BE2C (cell line): Measurements from ENCODE around the gene B3GALNT2.

ENCODE experiments used
- DNase-seq: peaks from one replicate; pipeline ENCODE4 v3.0.0-alpha.2; 2020
- H3K27me3 ChIP-seq: fragments of 250-450 bp; sonication (Bioruptor Pico); 2 replicates; pipeline ENCODE4 v1.5.1; 2020; ENCODE audit warnings: mild to moderate bottlenecking
- H3K36me3 ChIP-seq: fragments of 250-450 bp; sonication (Bioruptor Pico); 2 replicates; pipeline ENCODE4 v1.5.1; 2020; ENCODE audit warnings: mild to moderate bottlenecking
- H3K4me1 ChIP-seq: fragments of 250-450 bp; sonication (Bioruptor Pico); 2 replicates; pipeline ENCODE4 v1.5.1; 2020
- H3K4me3 ChIP-seq: 2 replicates; pipeline ENCODE4 v1.5.1; 2011; ENCODE audit warnings: low read depth, low read length
- H3K9me3 ChIP-seq: fragments of 250-450 bp; sonication (Bioruptor Pico); 2 replicates; pipeline ENCODE4 v1.5.1; 2020
- TF ChIP-seq, protein P1 (sequence below): IDR thresholded peaks from 2 replicates; pipeline ENCODE4 v1.5.1; 2012; ENCODE audit warnings: mild to moderate bottlenecking, low read depth, low read length

B3GALNT2 gene

DNA sequence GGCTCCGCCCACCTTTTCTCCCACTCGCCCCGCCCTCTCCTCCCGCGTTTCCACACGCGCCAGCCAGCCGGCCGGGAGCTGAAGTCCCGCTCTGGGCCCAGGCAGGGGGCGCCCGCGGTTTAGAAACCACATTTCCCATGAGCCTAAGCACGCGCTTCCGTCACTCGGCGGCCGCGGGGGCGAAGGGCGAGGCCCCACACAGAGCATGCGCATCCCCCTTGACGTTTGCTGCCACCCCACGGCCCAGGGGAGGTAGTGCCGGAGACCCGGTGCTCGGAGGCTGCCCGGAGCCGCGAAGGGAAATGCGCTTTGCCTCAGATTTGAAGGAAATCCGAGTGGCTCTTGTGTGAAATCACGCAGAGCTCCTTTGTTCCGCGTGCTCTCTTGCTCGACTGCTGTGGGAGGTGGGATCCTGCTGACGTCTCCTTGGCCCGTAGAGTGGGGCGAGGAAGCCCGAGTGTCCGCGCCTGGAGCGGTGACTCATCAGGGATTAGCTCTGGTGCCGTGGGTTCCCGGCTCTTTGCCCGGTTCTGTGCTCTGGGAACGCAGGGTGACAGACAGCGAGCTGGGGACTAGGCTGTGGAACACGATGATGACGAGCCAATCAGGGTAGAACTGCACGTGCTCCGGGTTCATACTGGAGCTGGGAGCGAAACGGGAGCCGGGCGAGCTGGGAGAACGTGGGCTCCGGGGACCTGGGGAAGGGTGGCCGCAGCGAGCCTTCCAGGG lies 406 bp upstream of the B3GALNT2 start:
- Histone ChIP-seq H3K36me3 (no peaks in the 10 kb centered on the region), H3K27me3 (no peaks in the 10 kb centered on the region), H3K9me3 (no peaks in the 10 kb centered on the region), H3K4me1 (no peaks in the 10 kb centered on the region), H3K4me3 (peak overlapping the region; percentile 65)
- TF ChIP-seq, protein P1, sequence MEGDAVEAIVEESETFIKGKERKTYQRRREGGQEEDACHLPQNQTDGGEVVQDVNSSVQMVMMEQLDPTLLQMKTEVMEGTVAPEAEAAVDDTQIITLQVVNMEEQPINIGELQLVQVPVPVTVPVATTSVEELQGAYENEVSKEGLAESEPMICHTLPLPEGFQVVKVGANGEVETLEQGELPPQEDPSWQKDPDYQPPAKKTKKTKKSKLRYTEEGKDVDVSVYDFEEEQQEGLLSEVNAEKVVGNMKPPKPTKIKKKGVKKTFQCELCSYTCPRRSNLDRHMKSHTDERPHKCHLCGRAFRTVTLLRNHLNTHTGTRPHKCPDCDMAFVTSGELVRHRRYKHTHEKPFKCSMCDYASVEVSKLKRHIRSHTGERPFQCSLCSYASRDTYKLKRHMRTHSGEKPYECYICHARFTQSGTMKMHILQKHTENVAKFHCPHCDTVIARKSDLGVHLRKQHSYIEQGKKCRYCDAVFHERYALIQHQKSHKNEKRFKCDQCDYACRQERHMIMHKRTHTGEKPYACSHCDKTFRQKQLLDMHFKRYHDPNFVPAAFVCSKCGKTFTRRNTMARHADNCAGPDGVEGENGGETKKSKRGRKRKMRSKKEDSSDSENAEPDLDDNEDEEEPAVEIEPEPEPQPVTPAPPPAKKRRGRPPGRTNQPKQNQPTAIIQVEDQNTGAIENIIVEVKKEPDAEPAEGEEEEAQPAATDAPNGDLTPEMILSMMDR: peak; percentile 73
- DNase-seq: peak; percentile 99

DNA sequence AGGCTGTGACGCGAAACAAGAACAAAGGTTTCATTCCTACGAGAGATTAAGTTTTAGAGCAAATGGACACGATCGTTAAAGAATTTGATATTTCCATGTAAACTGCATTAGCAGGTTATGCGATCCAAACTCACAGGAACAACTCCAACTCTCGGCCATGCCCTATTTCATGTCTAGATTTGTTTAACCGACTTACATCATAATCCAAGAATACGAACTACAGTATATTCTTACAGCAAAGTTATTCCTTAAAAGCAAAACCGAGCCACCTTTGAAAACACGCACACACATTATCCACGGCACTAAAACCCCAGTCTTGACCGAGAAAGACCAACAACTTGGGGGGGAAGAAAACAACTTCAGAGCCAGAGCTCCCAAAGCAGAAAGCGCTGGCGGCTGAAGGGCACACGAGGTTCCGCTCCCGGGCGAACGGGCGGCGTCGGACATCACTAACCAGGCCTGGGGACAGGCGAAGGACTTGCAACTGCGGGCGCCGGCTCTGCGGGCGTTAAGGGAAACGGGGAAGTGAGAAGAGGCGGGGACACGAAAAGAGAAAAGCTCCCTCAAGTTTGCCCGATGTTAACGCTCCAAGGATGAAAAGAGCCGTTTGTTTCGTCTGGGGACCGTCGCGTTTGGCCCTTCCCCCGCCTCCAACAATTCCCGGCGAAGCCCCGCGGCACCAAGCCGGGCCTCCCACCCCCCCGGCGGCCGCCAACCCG lies 690 bp downstream of the B3GALNT2 start:
- Histone ChIP-seq H3K4me1 (no peaks in the 10 kb centered on the region), H3K36me3 (no peaks in the 10 kb centered on the region), H3K4me3 (peak overlapping the region; percentile 65), H3K27me3 (no peaks in the 10 kb centered on the region), H3K9me3 (no peaks in the 10 kb centered on the region)
- DNase-seq: peak; percentile 61
- TF ChIP-seq, protein P1: no peak

DNA sequence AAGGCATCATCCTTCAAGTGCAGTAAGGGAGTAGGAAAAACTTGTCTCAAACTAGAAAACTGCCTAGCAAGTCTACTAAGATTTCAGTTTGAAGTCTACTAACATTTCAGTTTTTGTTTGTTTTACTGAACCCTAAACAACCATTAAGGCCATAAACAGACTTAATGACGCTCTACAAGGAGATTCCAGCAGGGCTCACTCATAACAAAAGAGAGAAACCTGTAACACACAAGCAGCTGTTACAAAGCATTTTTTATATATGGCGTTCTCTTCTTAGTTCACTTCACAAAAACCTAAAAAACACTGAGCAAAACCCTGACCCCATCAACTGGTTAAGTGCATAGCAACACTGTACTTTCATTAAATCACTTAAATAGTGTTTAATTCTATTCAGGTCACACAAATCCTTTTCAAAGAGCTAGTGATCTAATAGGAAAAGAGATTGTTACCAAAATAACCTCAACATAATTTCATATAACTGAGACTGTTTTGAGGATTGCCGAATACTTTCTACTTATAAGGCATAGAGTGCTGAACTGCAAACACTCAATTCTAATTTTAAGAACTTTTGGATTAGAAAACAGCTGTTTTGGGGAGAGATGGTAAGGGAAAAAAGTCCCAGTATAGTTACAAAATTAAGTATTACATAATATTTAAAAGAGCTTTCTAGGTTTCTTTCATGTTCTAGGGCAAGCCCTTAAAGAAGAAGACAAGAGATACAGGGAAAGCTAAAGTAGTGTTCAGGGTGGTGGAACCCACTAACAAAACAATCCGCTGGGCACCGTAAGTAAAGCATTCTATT lies 1.4 kb downstream of the B3GALNT2 start:
- Histone ChIP-seq H3K36me3 (no peaks in the 10 kb centered on the region; the same call in 1 of the 2 replicates), H3K4me3 (peak overlapping the region; percentile 65), H3K4me1 (no peaks in the 10 kb centered on the region), H3K27me3 (no peaks in the 10 kb centered on the region), H3K9me3 (no peaks in the 10 kb centered on the region)
- TF ChIP-seq, protein P1: no peak
- DNase-seq: no peak

DNA sequence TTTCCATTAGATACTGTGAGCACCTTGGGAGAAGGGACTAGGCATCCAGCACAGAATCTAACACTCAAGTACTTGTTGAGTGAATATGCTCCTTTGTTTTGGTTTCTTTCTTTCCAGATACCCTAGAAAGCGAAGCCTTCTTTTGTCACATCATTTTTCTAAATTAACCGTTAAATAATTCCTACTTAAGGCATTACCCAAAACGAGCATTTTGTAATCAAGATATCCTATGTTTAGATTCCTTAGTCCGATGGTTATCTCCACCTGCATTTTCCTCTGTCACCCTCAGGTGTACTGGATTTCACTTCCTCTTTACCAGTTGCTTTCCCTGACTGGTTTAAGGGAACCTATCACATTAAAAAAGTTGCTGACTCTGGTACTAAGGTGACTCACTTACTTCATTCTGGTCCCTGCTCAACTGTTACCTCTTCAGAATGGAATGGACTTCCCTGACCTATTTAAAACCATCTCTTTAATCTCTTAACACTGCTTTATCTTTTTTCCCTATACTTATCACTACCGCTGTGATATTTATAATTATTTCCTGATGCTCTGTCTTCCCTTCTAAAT lies 3.2 kb downstream of the B3GALNT2 start:
- TF ChIP-seq, protein P1: no peak
- Histone ChIP-seq H3K4me1 (no peaks in the 10 kb centered on the region), H3K36me3 (no peaks in the 10 kb centered on the region; the same call in 1 of the 2 replicates), H3K9me3 (no peaks in the 10 kb centered on the region), H3K27me3 (no peaks in the 10 kb centered on the region), H3K4me3 (no peak overlapping the region)
- DNase-seq: no peak

DNA sequence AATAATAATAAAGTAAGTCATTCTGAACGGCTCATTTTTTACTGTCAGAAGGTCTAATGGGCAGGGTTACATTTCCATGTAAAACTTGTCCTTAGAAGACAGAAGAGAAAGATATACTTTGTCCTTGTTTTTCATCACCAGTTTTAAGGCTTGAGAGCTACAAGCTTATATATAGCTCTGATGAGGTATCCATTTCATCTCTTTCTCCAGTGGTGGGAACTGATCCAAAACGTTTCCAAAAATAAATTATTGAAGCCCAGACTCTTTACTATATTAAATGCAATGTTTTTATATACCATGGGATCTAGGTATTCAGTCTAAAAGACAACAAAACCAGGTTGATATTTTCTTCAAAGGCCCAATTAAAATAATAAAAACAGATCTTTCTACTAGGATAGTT lies 8.7 kb downstream of the B3GALNT2 start:
- H3K4me1 ChIP-seq: no peaks in the 10 kb centered on the region; the same call in 1 of the 2 replicates
- no peak for DNase-seq
- no peak overlapping the region for H3K4me3 ChIP-seq
- TF ChIP-seq, protein P1: no peak
- H3K36me3 ChIP-seq: peaks cover 46% of the 10 kb centered on the region
- H3K9me3 ChIP-seq: no peaks in the 10 kb centered on the region
- H3K27me3 ChIP-seq: no peaks in the 10 kb centered on the region
